Osteoblast (primary cell): Measurements from ENCODE around the gene MEIOSIN. TPM values are rescaled to one million over a fixed set of nuclear protein-coding genes. Genes with fewer than 3 reads are reported as not detected.

Experiments used
- DNase-seq: peaks from one replicate; pipeline ENCODE4 v3.0.0; 2011; ENCODE audit warnings: low spot score, mixed read lengths; ENCODE audit not compliant: insufficient read length; ENCODE audit errors: missing footprints
- H2AFZ ChIP-seq: 2 replicates; pipeline ENCODE4 v1.6.0; 2011; ENCODE audit warnings: mild to moderate bottlenecking, low read length
- H3K27ac ChIP-seq: 2 replicates; pipeline ENCODE4 v1.5.1; 2011; ENCODE audit warnings: mild to moderate bottlenecking, low read depth, low read length, moderate library complexity
- H3K27me3 ChIP-seq: 2 replicates; pipeline ENCODE4 v1.6.0; 2012; ENCODE audit warnings: mild to moderate bottlenecking, control low read depth, inconsistent platforms, low read length, moderate library complexity; ENCODE audit not compliant: insufficient read depth
- H3K36me3 ChIP-seq: 2 replicates; pipeline ENCODE4 v1.5.1; 2011; ENCODE audit warnings: mild to moderate bottlenecking, low read length, control low read depth, moderate library complexity; ENCODE audit not compliant: insufficient read depth
- H3K4me1 ChIP-seq: 2 replicates; pipeline ENCODE4 v1.5.1; 2011; ENCODE audit warnings: mild to moderate bottlenecking, low read length, control low read depth, moderate library complexity; ENCODE audit not compliant: insufficient read depth
- H3K4me2 ChIP-seq: 2 replicates; pipeline ENCODE4 v1.6.0; 2011; ENCODE audit warnings: mild to moderate bottlenecking, low read length; ENCODE audit not compliant: insufficient read depth
- H3K4me3 ChIP-seq: fragments of 200-600 bp; sonication (generic); 3 replicates; pipeline ENCODE4 v1.5.1; 2012; ENCODE audit warnings: mild to moderate bottlenecking, low read length, inconsistent platforms; ENCODE audit not compliant: insufficient read depth
- H3K79me2 ChIP-seq: 2 replicates; pipeline ENCODE4 v1.6.0; 2012; ENCODE audit warnings: mild to moderate bottlenecking, low read length, control low read depth, inconsistent platforms; ENCODE audit not compliant: insufficient read depth
- H3K9me3 ChIP-seq: 2 replicates; pipeline ENCODE4 v1.5.1; 2011; ENCODE audit warnings: low read depth, low read length, control low read depth
- H4K20me1 ChIP-seq: 2 replicates; pipeline ENCODE4 v1.6.0; 2012; ENCODE audit warnings: mild to moderate bottlenecking, low read length, control low read depth; ENCODE audit not compliant: insufficient read depth
- total RNA-seq: library from RNA; depleted of rRNA; stranded (reverse); fragments of >200 nt; gene quantifications from 2 replicates; pipeline ENCODE4 v1.2.3, GENCODE V29; 2012
- TF ChIP-seq, protein P1 (sequence below): IDR thresholded peaks from 2 replicates; pipeline ENCODE4 v1.5.1; 2011; ENCODE audit warnings: mild to moderate bottlenecking, low read depth, low read length, moderate library complexity; ENCODE audit errors: extremely low read depth

MEIOSIN gene
- total RNA-seq, 1 donor = not detected

GRCh38 chr19:45789035-45789786, 56.0 kb downstream of the MEIOSIN start:
- TF ChIP-seq, protein P1, sequence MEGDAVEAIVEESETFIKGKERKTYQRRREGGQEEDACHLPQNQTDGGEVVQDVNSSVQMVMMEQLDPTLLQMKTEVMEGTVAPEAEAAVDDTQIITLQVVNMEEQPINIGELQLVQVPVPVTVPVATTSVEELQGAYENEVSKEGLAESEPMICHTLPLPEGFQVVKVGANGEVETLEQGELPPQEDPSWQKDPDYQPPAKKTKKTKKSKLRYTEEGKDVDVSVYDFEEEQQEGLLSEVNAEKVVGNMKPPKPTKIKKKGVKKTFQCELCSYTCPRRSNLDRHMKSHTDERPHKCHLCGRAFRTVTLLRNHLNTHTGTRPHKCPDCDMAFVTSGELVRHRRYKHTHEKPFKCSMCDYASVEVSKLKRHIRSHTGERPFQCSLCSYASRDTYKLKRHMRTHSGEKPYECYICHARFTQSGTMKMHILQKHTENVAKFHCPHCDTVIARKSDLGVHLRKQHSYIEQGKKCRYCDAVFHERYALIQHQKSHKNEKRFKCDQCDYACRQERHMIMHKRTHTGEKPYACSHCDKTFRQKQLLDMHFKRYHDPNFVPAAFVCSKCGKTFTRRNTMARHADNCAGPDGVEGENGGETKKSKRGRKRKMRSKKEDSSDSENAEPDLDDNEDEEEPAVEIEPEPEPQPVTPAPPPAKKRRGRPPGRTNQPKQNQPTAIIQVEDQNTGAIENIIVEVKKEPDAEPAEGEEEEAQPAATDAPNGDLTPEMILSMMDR = no peak
- Histone ChIP-seq H3K36me3 (peaks cover 50% of the 10 kb centered on the region), H3K4me2 (no peak overlapping the region), H3K79me2 (peaks cover 68% of the 10 kb centered on the region), H3K9me3 (no peaks in the 10 kb centered on the region), H3K27me3 (no peaks in the 10 kb centered on the region), H3K27ac (no peak overlapping the region), H3K4me1 (peaks cover 15% of the 10 kb centered on the region), H4K20me1 (peaks cover 24% of the 10 kb centered on the region), H2AFZ (no peak overlapping the region), H3K4me3 (no peak overlapping the region)
- peak; percentile 34 for DNase-seq

- H3K4me3 ChIP-seq = peak overlapping the region; percentile 85
- H3K9me3 ChIP-seq = no peaks in the 10 kb centered on the region
- peaks cover 18% of the 10 kb centered on the region for H4K20me1 ChIP-seq
- no peak overlapping the region for H2AFZ ChIP-seq
- H3K27me3 ChIP-seq = no peaks in the 10 kb centered on the region
- peak; percentile 46 for DNase-seq
- peaks cover 41% of the 10 kb centered on the region for H3K36me3 ChIP-seq
- peaks cover 14% of the 10 kb centered on the region for H3K4me1 ChIP-seq
- no peak overlapping the region for H3K27ac ChIP-seq
- H3K79me2 ChIP-seq = peaks cover 52% of the 10 kb centered on the region
- TF ChIP-seq, protein P1 = no peak
- peak overlapping the region; percentile 95 for H3K4me2 ChIP-seq
Measured at GRCh38 chr19:45790942-45791341, 57.7 kb downstream of the MEIOSIN start.

DNA sequence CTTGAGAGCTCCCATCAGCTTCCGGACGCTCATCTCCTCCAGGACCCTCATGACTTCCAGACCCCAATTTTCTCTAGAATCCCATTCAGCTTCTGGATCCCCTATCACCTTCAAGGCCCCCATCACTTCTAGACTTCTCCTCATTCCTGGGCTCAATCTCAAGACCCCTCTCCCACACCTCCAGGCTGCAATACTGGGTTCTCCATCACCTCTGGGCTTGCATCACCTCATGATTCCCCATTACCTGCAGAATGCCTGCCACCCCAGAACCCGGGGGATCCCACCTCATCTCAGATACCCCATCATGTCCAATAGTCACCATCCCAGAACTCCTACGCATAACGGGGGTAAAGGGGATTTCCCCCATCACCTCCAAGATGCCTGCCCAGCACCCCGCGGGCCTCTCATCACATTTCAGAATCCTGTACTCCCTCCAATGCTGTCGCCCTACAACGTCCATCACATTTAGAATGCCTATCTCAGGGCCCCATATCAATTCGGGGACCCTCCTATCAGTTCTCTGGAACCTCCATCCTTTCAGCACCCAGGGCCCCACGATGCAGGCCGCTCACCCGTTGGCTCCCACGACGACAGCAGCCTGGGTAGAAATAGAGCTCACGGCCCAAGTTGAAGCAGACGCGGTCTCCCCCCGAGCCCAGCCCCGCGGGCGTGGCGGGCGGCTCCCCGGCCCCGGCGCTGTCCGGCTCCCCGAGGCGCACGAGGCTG, 58.7 kb downstream of the MEIOSIN start:
- peak overlapping the region; percentile 24 for H3K27ac ChIP-seq
- H3K36me3 ChIP-seq = peaks cover 32% of the 10 kb centered on the region
- peak overlapping the region; percentile 95 for H3K4me2 ChIP-seq
- TF ChIP-seq, protein P1 = no peak
- no peaks in the 10 kb centered on the region for H3K27me3 ChIP-seq
- H4K20me1 ChIP-seq = peaks cover 18% of the 10 kb centered on the region
- no peak overlapping the region for H2AFZ ChIP-seq
- peaks cover 44% of the 10 kb centered on the region for H3K79me2 ChIP-seq
- DNase-seq = peak; percentile 90
- no peaks in the 10 kb centered on the region for H3K9me3 ChIP-seq
- H3K4me1 ChIP-seq = peaks cover 14% of the 10 kb centered on the region
- H3K4me3 ChIP-seq = peak overlapping the region; percentile 85
